NCI-H2171 treated with DMSO at 0.1 percent for 48 hours (cell line): ENCODE data around the gene NCKAP5.
"Not testable (repeated sequence)": the region's sequence is repeated elsewhere in the genome, so short reads cannot be mapped to it uniquely, and the experiment has no call there.

Source experiments
- DNase-seq: peaks from one replicate; lab custom pipeline; 2025; lab: John Stamatoyannopoulos, UW

NCKAP5 gene

GRCh38 chr2:133522204-133522603 lies 46.1 kb downstream of the NCKAP5 start:
- DNase-seq = no peak

- no peak for DNase-seq
Observed at GRCh38 chr2:133521146-133521745, 47.0 kb downstream of the NCKAP5 start.

GRCh38 chr2:133519677-133520076 lies 48.6 kb downstream of the NCKAP5 start:
- DNase-seq = not testable (repeated sequence)

GRCh38 chr2:133518700-133519344 lies 49.4 kb downstream of the NCKAP5 start:
- DNase-seq = no peak

GRCh38 chr2:133517876-133518275 lies 50.4 kb downstream of the NCKAP5 start:
- no peak for DNase-seq

- DNase-seq = no peak
Observed at GRCh38 chr2:133516405-133517026, 51.7 kb downstream of the NCKAP5 start.

- no peak for DNase-seq
Observed at GRCh38 chr2:133515271-133515670, 53.0 kb downstream of the NCKAP5 start.

- DNase-seq = no peak
Observed at GRCh38 chr2:133513893-133514292, 54.4 kb downstream of the NCKAP5 start.

- DNase-seq = no peak
Observed at GRCh38 chr2:133512121-133512520, 56.1 kb downstream of the NCKAP5 start.

- DNase-seq = no peak
Observed at GRCh38 chr2:133511679-133512078, 56.6 kb downstream of the NCKAP5 start.

- DNase-seq = no peak
Observed at GRCh38 chr2:133509777-133510176, 58.5 kb downstream of the NCKAP5 start.

GRCh38 chr2:133508546-133509165 lies 59.6 kb downstream of the NCKAP5 start:
- no peak for DNase-seq

GRCh38 chr2:133506996-133507395 lies 61.3 kb downstream of the NCKAP5 start:
- no peak for DNase-seq

GRCh38 chr2:133504566-133505505 lies 63.4 kb downstream of the NCKAP5 start:
- no peak for DNase-seq

GRCh38 chr2:133503927-133504326 lies 64.3 kb downstream of the NCKAP5 start:
- DNase-seq = no peak

- no peak for DNase-seq
Observed at GRCh38 chr2:133503323-133503722, 64.9 kb downstream of the NCKAP5 start.

- DNase-seq = no peak
Observed at GRCh38 chr2:133502678-133503077, 65.6 kb downstream of the NCKAP5 start.

- DNase-seq = no peak
Observed at GRCh38 chr2:133500917-133501316, 67.3 kb downstream of the NCKAP5 start.

GRCh38 chr2:133498662-133499585 lies 69.3 kb downstream of the NCKAP5 start:
- DNase-seq = no peak

GRCh38 chr2:133497951-133498565 lies 70.2 kb downstream of the NCKAP5 start:
- no peak for DNase-seq
